Activated T-cell treated with anti-CD3 and anti-CD28 coated beads, Interleukin-2, amount 50 U/mL, for 4 hours (primary cell): Measurements from ENCODE around the gene TRIM59. TPM values are rescaled to one million over a fixed set of nuclear protein-coding genes. Genes with fewer than 3 reads are reported as not detected.

Source experiments
- total RNA-seq, 3 donors: library from RNA; stranded (reverse); gene quantifications; one replicate each; pipeline ENCODE4 v1.2.1, GENCODE V29; 2021

TRIM59 gene
- total RNA-seq, 3 donors from 2014 or later = 15.1 to 16.5 (median 15.3) TPM

Other genes with a start within 250 kb of the TRIM59 start
- under 1 TPM in 1 of 3 donors, not detected in 2; 0.13 TPM for gene C3orf80, start 224.4 kb downstream of the TRIM59 start, total RNA-seq
- 10 to 100 TPM in 1 of 3 donors, 1 to 10 TPM in 2; 5.5 to 10.1 (median 6.5) TPM for gene IFT80, start 50.6 kb downstream of the TRIM59 start, total RNA-seq
- 10 to 100 TPM; 56.6 to 69.0 (median 66.0) TPM for gene SMC4, start 50.1 kb downstream of the TRIM59 start, total RNA-seq
- 100 to 1,000 TPM in 1 of 3 donors, 10 to 100 TPM in 2; 98.1 to 102 (median 99.4) TPM for gene KPNA4, start 115.8 kb upstream of the TRIM59 start, total RNA-seq
- gene ARL14, start 227.4 kb upstream of the TRIM59 start, total RNA-seq = not detected